NB4 (cell line): ENCODE results near the gene MDC1.

Experiments used
- MAX ChIP-seq: IDR thresholded peaks from 2 replicates; pipeline ENCODE4 v1.6.1; 2011; ENCODE audit warnings: low read depth, low read length
- POLR2A ChIP-seq: IDR thresholded peaks from 2 replicates; pipeline ENCODE4 v1.6.1; 2011; ENCODE audit warnings: mild to moderate bottlenecking; ENCODE audit not compliant: insufficient read length; ENCODE audit errors: extremely low read depth
- TF ChIP-seq, protein P1 (sequence below): IDR thresholded peaks from one replicate; pipeline ENCODE4 v1.5.1; 2012; ENCODE audit warnings: low read depth, low read length

DNA sequence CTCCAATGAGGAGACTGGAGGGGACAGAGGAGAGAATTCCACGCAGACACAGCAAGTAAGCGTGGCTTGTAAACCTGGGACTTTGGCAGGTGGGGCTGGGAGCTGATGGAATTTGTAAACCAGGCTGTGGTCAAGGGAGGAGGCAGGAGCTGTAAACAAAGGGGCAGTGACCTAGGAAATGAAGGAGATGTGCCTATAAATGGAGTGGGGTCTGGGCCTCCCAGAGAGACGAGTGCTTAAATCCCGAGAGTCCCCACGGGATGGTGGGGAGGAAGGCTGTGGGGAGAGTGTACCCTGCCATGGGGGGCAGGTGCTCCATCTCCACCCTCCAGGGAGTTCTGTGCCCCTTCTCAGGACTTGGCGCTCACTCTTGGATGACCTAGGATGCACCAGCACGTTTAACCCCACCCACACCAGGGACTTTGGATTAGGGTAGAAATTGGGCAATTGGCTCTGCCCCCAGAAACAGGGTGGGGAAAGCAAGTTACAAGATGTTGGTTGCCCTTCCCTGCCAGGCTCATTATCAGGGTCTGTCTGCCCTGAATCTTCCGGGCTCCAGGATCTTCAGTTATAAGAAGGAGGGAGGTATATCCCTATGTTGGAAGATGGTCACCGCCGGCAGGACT is 40.3 kb downstream of the MDC1 start:
- TF ChIP-seq, protein P1, sequence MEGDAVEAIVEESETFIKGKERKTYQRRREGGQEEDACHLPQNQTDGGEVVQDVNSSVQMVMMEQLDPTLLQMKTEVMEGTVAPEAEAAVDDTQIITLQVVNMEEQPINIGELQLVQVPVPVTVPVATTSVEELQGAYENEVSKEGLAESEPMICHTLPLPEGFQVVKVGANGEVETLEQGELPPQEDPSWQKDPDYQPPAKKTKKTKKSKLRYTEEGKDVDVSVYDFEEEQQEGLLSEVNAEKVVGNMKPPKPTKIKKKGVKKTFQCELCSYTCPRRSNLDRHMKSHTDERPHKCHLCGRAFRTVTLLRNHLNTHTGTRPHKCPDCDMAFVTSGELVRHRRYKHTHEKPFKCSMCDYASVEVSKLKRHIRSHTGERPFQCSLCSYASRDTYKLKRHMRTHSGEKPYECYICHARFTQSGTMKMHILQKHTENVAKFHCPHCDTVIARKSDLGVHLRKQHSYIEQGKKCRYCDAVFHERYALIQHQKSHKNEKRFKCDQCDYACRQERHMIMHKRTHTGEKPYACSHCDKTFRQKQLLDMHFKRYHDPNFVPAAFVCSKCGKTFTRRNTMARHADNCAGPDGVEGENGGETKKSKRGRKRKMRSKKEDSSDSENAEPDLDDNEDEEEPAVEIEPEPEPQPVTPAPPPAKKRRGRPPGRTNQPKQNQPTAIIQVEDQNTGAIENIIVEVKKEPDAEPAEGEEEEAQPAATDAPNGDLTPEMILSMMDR, result no peak
- no peak for TF ChIP-seq POLR2A
- no peak for TF ChIP-seq MAX
